DND-41 (cell line): ENCODE data around the gene RASAL2.

Source experiments
- ATAC-seq: fragments of 200-7000 bp; cut with Tn5 transposase; 3 replicates; pipeline ENCODE4 v1.9.1; 2021; ENCODE audit warnings: low read depth; ENCODE audit not compliant: insufficient read depth
- DNase-seq: peaks from one replicate; pipeline ENCODE4 v3.0.0-alpha.2; 2020
- H2AFZ ChIP-seq: 2 replicates; pipeline ENCODE4 v1.6.0; 2012; ENCODE audit warnings: low read depth, low read length
- H3K27ac ChIP-seq: 2 replicates; pipeline ENCODE4 v1.5.1; 2012; ENCODE audit warnings: low read length, inconsistent platforms
- H3K27me3 ChIP-seq: fragments of 200-600 bp; sonication (generic); 2 replicates; pipeline ENCODE4 v1.6.0; 2012; ENCODE audit warnings: low read length, mild to moderate bottlenecking, inconsistent platforms; ENCODE audit not compliant: insufficient read depth, poor library complexity
- H3K36me3 ChIP-seq: 2 replicates; pipeline ENCODE4 v1.5.1; 2012; ENCODE audit warnings: low read length, inconsistent platforms; ENCODE audit not compliant: insufficient read depth
- H3K4me1 ChIP-seq: 2 replicates; pipeline ENCODE4 v1.5.1; 2012; ENCODE audit warnings: mild to moderate bottlenecking, low read length; ENCODE audit not compliant: insufficient read depth
- H3K4me2 ChIP-seq: 2 replicates; pipeline ENCODE4 v1.6.0; 2012; ENCODE audit warnings: mild to moderate bottlenecking, moderate library complexity, low read length, inconsistent platforms; ENCODE audit not compliant: insufficient read depth
- H3K4me3 ChIP-seq, 2 experiments: fragments of 200-600 bp in 1 of 2; shearing (Covaris generic) in 1 of 2; 2 replicates each; pipeline ENCODE4 v1.5.1; 2012 to 2016; ENCODE audit warnings: inconsistent platforms in 2 of 2, low read length in 2 of 2, mild to moderate bottlenecking in 2 of 2, low read depth in 1 of 2, moderate library complexity in 1 of 2
- H3K79me2 ChIP-seq: 2 replicates; pipeline ENCODE4 v1.6.0; 2012; ENCODE audit warnings: low read length, inconsistent platforms; ENCODE audit not compliant: insufficient read depth
- H3K9ac ChIP-seq: 2 replicates; pipeline ENCODE4 v1.6.0; 2012; ENCODE audit warnings: low read depth, mild to moderate bottlenecking, inconsistent platforms, low read length, moderate library complexity
- H3K9me3 ChIP-seq: 2 replicates; pipeline ENCODE4 v1.5.1; 2012; ENCODE audit warnings: low read length, moderate library complexity, mild to moderate bottlenecking, inconsistent platforms; ENCODE audit not compliant: insufficient read depth, severe bottlenecking
- H4K20me1 ChIP-seq: 2 replicates; pipeline ENCODE4 v1.6.0; 2012; ENCODE audit warnings: low read length; ENCODE audit not compliant: insufficient read depth
- EZH2 ChIP-seq: IDR thresholded peaks from 3 replicates; pipeline ENCODE4 v1.6.1; 2012; ENCODE audit warnings: borderline replicate concordance, low read depth, mild to moderate bottlenecking, moderate library complexity, low read length, inconsistent platforms; ENCODE audit not compliant: severe bottlenecking
- TF ChIP-seq, protein P1 (sequence below): IDR thresholded peaks from 2 replicates; pipeline ENCODE4 v1.5.1; 2012; ENCODE audit warnings: borderline replicate concordance, low read length, moderate library complexity, mild to moderate bottlenecking; ENCODE audit not compliant: poor library complexity, severe bottlenecking; ENCODE audit errors: extremely low read depth

The RASAL2 gene

GRCh38 chr1:178323067-178323466 is 229.2 kb downstream of the RASAL2 start:
- H3K9me3 ChIP-seq = no peaks in the 10 kb centered on the region
- H3K27me3 ChIP-seq = peaks cover 5% of the 10 kb centered on the region
- H2AFZ ChIP-seq = no peak overlapping the region
- H3K4me1 ChIP-seq = no peaks in the 10 kb centered on the region
- no peaks in the 10 kb centered on the region for H3K36me3 ChIP-seq
- H3K27ac ChIP-seq = no peak overlapping the region
- ATAC-seq (no peak), DNase-seq (no peak)
- H3K4me2 ChIP-seq = no peak overlapping the region
- H4K20me1 ChIP-seq = no peaks in the 10 kb centered on the region
- H3K4me3 ChIP-seq = no peak overlapping the region
- no peaks in the 10 kb centered on the region for H3K79me2 ChIP-seq
- TF ChIP-seq, protein P1, sequence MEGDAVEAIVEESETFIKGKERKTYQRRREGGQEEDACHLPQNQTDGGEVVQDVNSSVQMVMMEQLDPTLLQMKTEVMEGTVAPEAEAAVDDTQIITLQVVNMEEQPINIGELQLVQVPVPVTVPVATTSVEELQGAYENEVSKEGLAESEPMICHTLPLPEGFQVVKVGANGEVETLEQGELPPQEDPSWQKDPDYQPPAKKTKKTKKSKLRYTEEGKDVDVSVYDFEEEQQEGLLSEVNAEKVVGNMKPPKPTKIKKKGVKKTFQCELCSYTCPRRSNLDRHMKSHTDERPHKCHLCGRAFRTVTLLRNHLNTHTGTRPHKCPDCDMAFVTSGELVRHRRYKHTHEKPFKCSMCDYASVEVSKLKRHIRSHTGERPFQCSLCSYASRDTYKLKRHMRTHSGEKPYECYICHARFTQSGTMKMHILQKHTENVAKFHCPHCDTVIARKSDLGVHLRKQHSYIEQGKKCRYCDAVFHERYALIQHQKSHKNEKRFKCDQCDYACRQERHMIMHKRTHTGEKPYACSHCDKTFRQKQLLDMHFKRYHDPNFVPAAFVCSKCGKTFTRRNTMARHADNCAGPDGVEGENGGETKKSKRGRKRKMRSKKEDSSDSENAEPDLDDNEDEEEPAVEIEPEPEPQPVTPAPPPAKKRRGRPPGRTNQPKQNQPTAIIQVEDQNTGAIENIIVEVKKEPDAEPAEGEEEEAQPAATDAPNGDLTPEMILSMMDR = no peak
- TF ChIP-seq EZH2 = no peak
- H3K9ac ChIP-seq = no peak overlapping the region

DNA sequence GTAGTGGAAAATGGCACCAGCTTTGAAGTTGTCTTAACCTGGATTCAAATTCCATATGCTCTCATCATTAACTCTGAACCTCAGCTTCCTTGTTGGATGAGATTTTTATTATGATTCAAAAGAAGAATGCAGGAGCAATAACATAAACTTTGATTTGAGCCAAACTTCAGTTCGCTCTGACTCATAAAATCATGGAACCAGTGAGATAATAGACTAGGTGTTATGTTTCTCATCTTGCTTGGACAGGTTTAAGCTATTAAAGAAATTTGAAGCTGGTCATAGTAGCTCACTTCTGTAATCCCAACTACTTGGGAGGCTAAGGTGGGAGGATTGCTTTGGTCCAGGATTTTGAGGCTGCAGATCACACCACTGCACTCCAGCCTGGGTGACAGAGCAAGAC is 230.1 kb downstream of the RASAL2 start:
- no peak overlapping the region for H3K9ac ChIP-seq
- no peaks in the 10 kb centered on the region for H3K79me2 ChIP-seq
- H3K9me3 ChIP-seq = no peaks in the 10 kb centered on the region
- TF ChIP-seq EZH2 = no peak
- TF ChIP-seq, protein P1 = no peak
- H3K4me1 ChIP-seq = no peaks in the 10 kb centered on the region
- ATAC-seq (no peak), DNase-seq (no peak)
- no peak overlapping the region for H3K27ac ChIP-seq
- H4K20me1 ChIP-seq = no peaks in the 10 kb centered on the region
- H3K27me3 ChIP-seq = peaks cover 5% of the 10 kb centered on the region
- H3K36me3 ChIP-seq = no peaks in the 10 kb centered on the region
- H2AFZ ChIP-seq = no peak overlapping the region
- no peak overlapping the region for H3K4me2 ChIP-seq
- no peak overlapping the region for H3K4me3 ChIP-seq

GRCh38 chr1:178328728-178329127 is 234.8 kb downstream of the RASAL2 start:
- H3K4me3 ChIP-seq = no peak overlapping the region
- H3K4me1 ChIP-seq = no peaks in the 10 kb centered on the region
- DNase-seq (no peak), ATAC-seq (no peak)
- no peak overlapping the region for H3K27ac ChIP-seq
- peaks cover 5% of the 10 kb centered on the region for H3K27me3 ChIP-seq
- H4K20me1 ChIP-seq = no peaks in the 10 kb centered on the region
- H3K9ac ChIP-seq = no peak overlapping the region
- H3K36me3 ChIP-seq = no peaks in the 10 kb centered on the region
- no peak for TF ChIP-seq EZH2
- TF ChIP-seq, protein P1 = no peak
- no peaks in the 10 kb centered on the region for H3K79me2 ChIP-seq
- no peaks in the 10 kb centered on the region for H3K9me3 ChIP-seq
- H2AFZ ChIP-seq = no peak overlapping the region
- no peak overlapping the region for H3K4me2 ChIP-seq

- no peak for ATAC-seq
- no peak for DNase-seq
- Histone ChIP-seq H3K9me3 (no peaks in the 10 kb centered on the region), H3K4me1 (no peaks in the 10 kb centered on the region), H4K20me1 (no peaks in the 10 kb centered on the region), H3K4me3 (no peak overlapping the region), H3K27me3 (no peaks in the 10 kb centered on the region), H2AFZ (no peak overlapping the region), H3K9ac (no peak overlapping the region), H3K79me2 (no peaks in the 10 kb centered on the region), H3K36me3 (no peaks in the 10 kb centered on the region), H3K27ac (no peak overlapping the region), H3K4me2 (no peak overlapping the region)
- TF ChIP-seq EZH2 = no peak
These were observed 236.2 kb downstream of the RASAL2 start for GRCh38 chr1:178330153-178330552.
